GM12864 (cell line): ENCODE measurements around the gene FGF1.

Experiments
- DNase-seq: peaks from one replicate; pipeline ENCODE4 v3.0.0-alpha.2; 2011; ENCODE audit warnings: low read depth
- H3K4me3 ChIP-seq: 2 replicates; pipeline ENCODE4 v1.5.1; 2011; ENCODE audit warnings: mild to moderate bottlenecking, low read depth, low read length, control low read depth
- CTCF ChIP-seq: IDR thresholded peaks from 2 replicates; pipeline ENCODE4 v1.5.1; 2011; ENCODE audit warnings: low read depth, mild to moderate bottlenecking, moderate library complexity, low read length, control low read depth, inconsistent platforms; ENCODE audit errors: missing control alignments

The FGF1 gene

GRCh38 chr5:142661957-142662356 lies 23.9 kb downstream of the FGF1 start:
- TF ChIP-seq CTCF: no peak
- H3K4me3 ChIP-seq: no peak overlapping the region
- no peak for DNase-seq

- no peak for TF ChIP-seq CTCF
- no peak for DNase-seq
- H3K4me3 ChIP-seq: no peak overlapping the region
These were observed 24.7 kb downstream of the FGF1 start for GRCh38 chr5:142661143-142661542.

- TF ChIP-seq CTCF: no peak
- DNase-seq: no peak
- H3K4me3 ChIP-seq: no peak overlapping the region
These were observed 25.2 kb downstream of the FGF1 start for GRCh38 chr5:142660731-142661130.

GRCh38 chr5:142660196-142660595 lies 25.7 kb downstream of the FGF1 start:
- H3K4me3 ChIP-seq: no peak overlapping the region
- DNase-seq: no peak
- no peak for TF ChIP-seq CTCF

GRCh38 chr5:142659405-142659804 lies 26.5 kb downstream of the FGF1 start:
- TF ChIP-seq CTCF: no peak
- no peak overlapping the region for H3K4me3 ChIP-seq
- DNase-seq: no peak

GRCh38 chr5:142658278-142658677 lies 27.6 kb downstream of the FGF1 start:
- DNase-seq: no peak
- TF ChIP-seq CTCF: no peak
- no peak overlapping the region for H3K4me3 ChIP-seq

- no peak for TF ChIP-seq CTCF
- no peak overlapping the region for H3K4me3 ChIP-seq
- no peak for DNase-seq
These were observed 28.4 kb downstream of the FGF1 start for GRCh38 chr5:142657446-142657845.
